OCI-LY1 (cell line): ENCODE results near the gene TBC1D8.

ENCODE experiments used
- H2AFZ ChIP-seq: fragments of 200-600 bp; sonication (generic), shearing (Covaris generic); 2 replicates; pipeline ENCODE4 v1.6.0; 2014; ENCODE audit warnings: antibody characterized with exemption, mild to moderate bottlenecking, low read length
- H3F3A ChIP-seq: fragments of 200-600 bp; sonication (generic), shearing (Covaris generic); 2 replicates; pipeline ENCODE4 v1.6.0; 2014; ENCODE audit warnings: mild to moderate bottlenecking, antibody characterized with exemption, low read length, moderate library complexity; ENCODE audit not compliant: insufficient read depth
- H3K27ac ChIP-seq: fragments of 200-600 bp; sonication (generic); 2 replicates; pipeline ENCODE4 v1.5.1; 2014; ENCODE audit warnings: low read length, mixed run types, mild to moderate bottlenecking, low read depth; ENCODE audit not compliant: poor library complexity, severe bottlenecking
- H3K27me3 ChIP-seq: fragments of 200-600 bp; sonication (generic); 2 replicates; pipeline ENCODE4 v1.6.0; 2014; ENCODE audit warnings: antibody characterized with exemption, mild to moderate bottlenecking, low read length, moderate library complexity; ENCODE audit not compliant: insufficient read depth
- H3K36me3 ChIP-seq: fragments of 200-600 bp; sonication (generic); 2 replicates; pipeline ENCODE4 v1.6.1; 2014; ENCODE audit warnings: mild to moderate bottlenecking, antibody characterized with exemption, low read length, moderate library complexity, mixed read lengths; ENCODE audit not compliant: insufficient read depth
- H3K4me1 ChIP-seq: fragments of 200-600 bp; sonication (generic); 2 replicates; pipeline ENCODE4 v1.5.1; 2014; ENCODE audit warnings: mild to moderate bottlenecking, low read length, moderate library complexity; ENCODE audit not compliant: insufficient read depth, severe bottlenecking
- H3K4me2 ChIP-seq: fragments of 200-600 bp; sonication (generic), shearing (Covaris generic); 2 replicates; pipeline ENCODE4 v1.6.1; 2014; ENCODE audit warnings: low read length
- H3K4me3 ChIP-seq: fragments of 200-600 bp; sonication (generic); 2 replicates; pipeline ENCODE4 v1.5.1; 2014; ENCODE audit warnings: low read length, low read depth, mild to moderate bottlenecking, mixed read lengths; ENCODE audit not compliant: poor library complexity, severe bottlenecking
- H3K79me2 ChIP-seq: fragments of 200-600 bp; shearing (Covaris generic); 2 replicates; pipeline ENCODE4 v1.6.1; 2016; ENCODE audit warnings: mixed run types, low read length, mixed read lengths; ENCODE audit not compliant: insufficient read depth
- H3K9ac ChIP-seq: fragments of 200-600 bp; sonication (generic), shearing (Covaris generic); 2 replicates; pipeline ENCODE4 v1.6.1; 2014; ENCODE audit warnings: mild to moderate bottlenecking, low read length, mixed read lengths
- H3K9me2 ChIP-seq: fragments of 200-600 bp; sonication (generic), shearing (Covaris generic); 2 replicates; pipeline ENCODE4 v1.6.1; 2014; ENCODE audit warnings: low read depth, mild to moderate bottlenecking, low read length, mixed read lengths
- H3K9me3 ChIP-seq: fragments of 200-600 bp; shearing (Covaris generic); 2 replicates; pipeline ENCODE4 v1.6.1; 2014; ENCODE audit warnings: low read length, mixed read lengths
- H4K20me1 ChIP-seq: fragments of 200-600 bp; sonication (generic), shearing (Covaris generic); 2 replicates; pipeline ENCODE4 v1.6.0; 2016; ENCODE audit warnings: mild to moderate bottlenecking, low read length; ENCODE audit not compliant: insufficient read depth
- EZH2 ChIP-seq: fragments of 200-600 bp; sonication (generic), shearing (Covaris generic); IDR thresholded peaks from 2 replicates; pipeline ENCODE4 v1.8.0; 2017; ENCODE audit warnings: borderline replicate concordance, mixed run types, mild to moderate bottlenecking, antibody characterized with exemption, low read length, moderate library complexity, mixed read lengths
- TF ChIP-seq, protein P1 (sequence below): fragments of 200-600 bp; sonication (generic), shearing (Covaris generic); IDR thresholded peaks from 2 replicates; pipeline ENCODE4 v1.5.1; 2017; ENCODE audit warnings: mild to moderate bottlenecking, antibody characterized with exemption, low read length, moderate library complexity, mixed read lengths

TBC1D8 gene

DNA sequence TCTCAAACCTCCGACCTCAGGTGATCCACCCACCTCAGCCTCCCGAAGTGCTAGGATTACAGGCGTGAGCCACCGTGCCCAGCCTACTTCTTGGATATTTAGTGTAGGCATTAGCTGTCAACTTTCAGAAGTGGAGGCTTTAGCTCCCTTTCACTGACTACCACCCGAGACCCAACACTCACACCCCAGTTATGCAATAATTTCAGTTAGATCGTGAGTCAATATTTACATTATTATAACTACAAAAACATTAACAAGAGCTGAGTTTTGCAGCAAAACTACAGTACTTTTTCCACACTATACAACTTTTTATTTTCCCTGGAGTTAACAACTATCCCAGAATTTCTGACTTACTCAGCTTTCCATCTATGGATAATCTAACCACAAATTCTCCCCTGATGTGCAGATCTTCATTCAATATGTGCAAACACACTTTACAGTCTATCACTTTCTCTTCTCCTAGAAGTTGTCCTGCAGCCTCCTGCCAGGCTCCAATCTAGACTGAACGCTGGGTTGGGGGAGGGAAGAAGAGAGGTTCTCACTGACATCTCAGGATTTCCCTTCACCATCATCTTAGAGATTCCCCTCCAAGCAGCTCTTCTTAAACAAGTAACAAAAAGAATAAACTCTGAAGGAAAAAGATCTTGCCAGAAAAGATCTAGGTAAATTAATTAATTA is 10.1 kb downstream of the TBC1D8 start:
- Histone ChIP-seq H3K9me3 (no peaks in the 10 kb centered on the region), H4K20me1 (no peaks in the 10 kb centered on the region), H3K9ac (no peak overlapping the region), H3F3A (no peaks in the 10 kb centered on the region), H3K27me3 (no peaks in the 10 kb centered on the region), H2AFZ (no peak overlapping the region), H3K4me3 (no peak overlapping the region), H3K27ac (no peak overlapping the region), H3K9me2 (no peaks in the 10 kb centered on the region), H3K4me1 (no peaks in the 10 kb centered on the region), H3K36me3 (no peaks in the 10 kb centered on the region), H3K4me2 (no peak overlapping the region), H3K79me2 (no peaks in the 10 kb centered on the region)
- TF ChIP-seq, protein P1, sequence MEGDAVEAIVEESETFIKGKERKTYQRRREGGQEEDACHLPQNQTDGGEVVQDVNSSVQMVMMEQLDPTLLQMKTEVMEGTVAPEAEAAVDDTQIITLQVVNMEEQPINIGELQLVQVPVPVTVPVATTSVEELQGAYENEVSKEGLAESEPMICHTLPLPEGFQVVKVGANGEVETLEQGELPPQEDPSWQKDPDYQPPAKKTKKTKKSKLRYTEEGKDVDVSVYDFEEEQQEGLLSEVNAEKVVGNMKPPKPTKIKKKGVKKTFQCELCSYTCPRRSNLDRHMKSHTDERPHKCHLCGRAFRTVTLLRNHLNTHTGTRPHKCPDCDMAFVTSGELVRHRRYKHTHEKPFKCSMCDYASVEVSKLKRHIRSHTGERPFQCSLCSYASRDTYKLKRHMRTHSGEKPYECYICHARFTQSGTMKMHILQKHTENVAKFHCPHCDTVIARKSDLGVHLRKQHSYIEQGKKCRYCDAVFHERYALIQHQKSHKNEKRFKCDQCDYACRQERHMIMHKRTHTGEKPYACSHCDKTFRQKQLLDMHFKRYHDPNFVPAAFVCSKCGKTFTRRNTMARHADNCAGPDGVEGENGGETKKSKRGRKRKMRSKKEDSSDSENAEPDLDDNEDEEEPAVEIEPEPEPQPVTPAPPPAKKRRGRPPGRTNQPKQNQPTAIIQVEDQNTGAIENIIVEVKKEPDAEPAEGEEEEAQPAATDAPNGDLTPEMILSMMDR: no peak
- no peak for TF ChIP-seq EZH2

DNA sequence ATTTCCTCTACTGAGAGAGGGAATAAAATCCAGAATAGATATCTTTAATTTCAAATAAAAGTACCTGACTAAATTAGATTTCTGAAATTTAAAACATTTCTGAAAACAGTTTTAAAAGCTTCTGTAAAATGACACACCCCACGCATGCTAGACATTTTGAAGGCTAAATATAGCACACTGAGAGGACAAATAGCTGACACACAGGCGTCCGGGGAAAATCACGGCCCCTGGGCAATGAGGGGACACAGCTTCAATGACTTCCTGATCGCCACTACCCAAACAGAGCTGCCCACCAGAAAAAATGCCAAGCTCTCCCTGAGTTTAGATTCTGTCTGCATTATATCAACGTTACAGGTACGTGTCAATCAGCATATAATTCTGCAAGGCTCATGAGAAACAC is 10.9 kb downstream of the TBC1D8 start:
- Histone ChIP-seq H3F3A (no peaks in the 10 kb centered on the region), H3K4me1 (no peaks in the 10 kb centered on the region), H4K20me1 (no peaks in the 10 kb centered on the region), H3K79me2 (no peaks in the 10 kb centered on the region), H3K4me2 (no peak overlapping the region), H3K27ac (no peak overlapping the region), H3K9me3 (no peaks in the 10 kb centered on the region), H3K4me3 (no peak overlapping the region), H3K9me2 (no peaks in the 10 kb centered on the region), H3K36me3 (no peaks in the 10 kb centered on the region), H2AFZ (no peak overlapping the region), H3K27me3 (no peaks in the 10 kb centered on the region; the same call in 1 of the 2 replicates), H3K9ac (no peak overlapping the region)
- TF ChIP-seq, protein P1: no peak
- no peak for TF ChIP-seq EZH2

DNA sequence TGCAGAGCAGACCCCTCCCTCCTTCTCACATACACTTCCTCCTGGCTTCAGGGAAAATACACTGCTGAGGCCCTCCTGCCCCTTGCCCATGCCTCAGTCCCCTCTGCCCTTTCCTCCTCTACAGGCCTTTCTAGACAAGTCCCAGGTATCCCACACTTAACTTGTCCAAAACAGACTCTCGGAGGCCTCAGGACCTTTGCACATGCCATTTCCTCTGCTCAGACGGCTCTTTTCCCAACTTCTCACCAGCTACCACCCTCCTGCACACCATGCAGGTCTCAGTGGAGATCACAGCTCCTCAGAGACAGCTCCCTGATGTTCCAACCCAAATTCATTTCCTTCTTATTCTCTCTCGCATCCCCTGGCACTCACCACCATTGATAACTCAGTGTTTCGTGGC is 11.7 kb downstream of the TBC1D8 start:
- Histone ChIP-seq H3K9me2 (no peaks in the 10 kb centered on the region), H3K36me3 (no peaks in the 10 kb centered on the region), H2AFZ (no peak overlapping the region), H3K4me1 (no peaks in the 10 kb centered on the region), H3F3A (no peaks in the 10 kb centered on the region), H3K79me2 (no peaks in the 10 kb centered on the region), H3K4me3 (no peak overlapping the region), H3K4me2 (no peak overlapping the region), H4K20me1 (no peaks in the 10 kb centered on the region), H3K9me3 (no peaks in the 10 kb centered on the region), H3K27ac (no peak overlapping the region), H3K27me3 (no peaks in the 10 kb centered on the region; the same call in 1 of the 2 replicates), H3K9ac (no peak overlapping the region)
- TF ChIP-seq, protein P1: no peak
- no peak for TF ChIP-seq EZH2
